ENCODE results near the gene MAN1C1.
"Not testable (repeated sequence)": the region's sequence is repeated elsewhere in the genome, so short reads cannot be mapped to it uniquely, and the experiment has no call there.

Gene MAN1C1

GRCh38 chr1:25662061-25662460 lies 45.5 kb downstream of the MAN1C1 start:
- Mint-ChIP-seq H3K36me3 (ENCODE audit: insufficient read depth) (peaks cover 2% of the 10 kb centered on the region), H3K27me3 (no peaks in the 10 kb centered on the region), H3K27ac (ENCODE audit: low read depth) (no peak overlapping the region), H3K4me1 (peaks cover 6% of the 10 kb centered on the region), H3K9me3 (no peaks in the 10 kb centered on the region), H3K4me3 (no peak overlapping the region)
- ATAC-seq (replicated peaks; ENCODE audit: extremely low read depth, poor library complexity, severe bottlenecking) (no peak), DNase-seq (ENCODE audit: low spot score in 2 of 2) (no peak)

- H3K4me3 Mint-ChIP-seq; H3K9me3 Mint-ChIP-seq; H3K4me1 Mint-ChIP-seq; ATAC-seq (replicated peaks; ENCODE audit: extremely low read depth, poor library complexity, severe bottlenecking); H3K36me3 Mint-ChIP-seq (ENCODE audit: insufficient read depth); H3K27me3 Mint-ChIP-seq; H3K27ac Mint-ChIP-seq (ENCODE audit: low read depth); DNase-seq (ENCODE audit: low spot score in 2 of 2): not testable (repeated sequence)
Measured at GRCh38 chr1:25662959-25663358, 46.4 kb downstream of the MAN1C1 start.

DNA sequence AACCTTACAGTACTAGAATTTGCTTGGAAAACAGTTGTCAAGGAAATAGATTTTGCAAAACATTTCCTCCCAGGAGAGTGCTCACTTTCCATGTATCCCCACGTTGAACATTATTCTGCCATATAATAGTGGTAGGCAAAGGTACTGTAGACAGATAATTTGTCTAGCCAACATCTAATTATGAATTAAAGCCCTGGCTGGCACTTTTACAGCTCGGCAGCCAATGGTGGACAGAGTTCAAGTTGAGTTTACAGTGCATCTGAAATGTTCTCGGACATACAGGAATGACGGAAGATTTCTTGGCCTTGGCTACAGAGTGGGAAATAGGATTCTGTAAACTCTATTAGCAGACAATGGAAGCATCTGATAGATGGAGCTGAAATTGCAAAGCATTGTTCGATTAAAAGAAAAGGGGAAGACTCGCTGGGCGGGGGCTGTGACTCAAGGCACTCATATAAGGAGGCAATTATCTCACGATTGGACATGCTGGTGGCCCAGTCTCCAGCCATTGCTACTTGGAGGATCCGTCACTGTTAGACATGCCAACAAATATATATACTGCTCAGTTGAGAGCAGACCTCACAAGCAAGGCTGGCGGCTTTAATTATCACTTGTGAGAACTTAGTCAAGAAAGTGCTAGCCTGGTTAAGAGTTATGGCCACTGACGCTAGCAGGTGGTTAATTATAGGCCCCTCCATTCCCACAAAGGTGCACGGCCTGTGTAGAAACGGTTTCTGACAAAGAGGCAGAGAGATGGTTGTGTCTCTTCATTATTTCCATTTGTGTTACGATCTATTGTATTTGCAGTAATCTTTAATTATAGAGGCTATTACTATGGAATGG lies 48.0 kb downstream of the MAN1C1 start:
- Mint-ChIP-seq H3K4me3 (no peak overlapping the region), H3K9me3 (no peaks in the 10 kb centered on the region), H3K27me3 (no peaks in the 10 kb centered on the region), H3K27ac (ENCODE audit: low read depth) (no peak overlapping the region), H3K36me3 (ENCODE audit: insufficient read depth) (peaks cover 2% of the 10 kb centered on the region), H3K4me1 (peaks cover 8% of the 10 kb centered on the region)
- ATAC-seq (replicated peaks; ENCODE audit: extremely low read depth, poor library complexity, severe bottlenecking): no peak
- DNase-seq (ENCODE audit: low spot score in 2 of 2): no peak

DNA sequence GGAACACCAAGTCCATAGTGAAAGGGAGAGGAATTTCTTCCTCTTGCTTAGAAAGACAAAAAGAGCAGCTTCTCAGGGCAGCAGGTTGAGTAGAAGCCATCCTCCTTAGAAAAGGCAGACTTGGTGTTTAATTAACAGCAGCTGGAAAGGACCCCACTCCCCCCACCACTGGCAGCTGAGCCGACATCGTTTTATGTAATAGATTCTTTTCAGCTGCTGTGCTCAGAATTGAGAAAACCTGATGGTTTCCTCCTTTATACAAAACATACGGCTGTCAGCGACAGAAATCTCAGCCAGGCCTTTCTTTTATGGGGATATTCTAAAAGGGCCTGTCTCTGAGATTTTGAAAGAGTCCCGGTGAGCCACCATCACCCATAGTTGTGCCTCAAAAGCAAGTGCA lies 49.9 kb downstream of the MAN1C1 start:
- Mint-ChIP-seq H3K4me1 (peaks cover 8% of the 10 kb centered on the region), H3K9me3 (no peaks in the 10 kb centered on the region), H3K27me3 (no peaks in the 10 kb centered on the region), H3K4me3 (no peak overlapping the region), H3K36me3 (ENCODE audit: insufficient read depth) (peaks cover 2% of the 10 kb centered on the region), H3K27ac (ENCODE audit: low read depth) (no peak overlapping the region)
- no peak for ATAC-seq (replicated peaks; ENCODE audit: extremely low read depth, poor library complexity, severe bottlenecking)
- DNase-seq (ENCODE audit: low spot score in 2 of 2): no peak

DNA sequence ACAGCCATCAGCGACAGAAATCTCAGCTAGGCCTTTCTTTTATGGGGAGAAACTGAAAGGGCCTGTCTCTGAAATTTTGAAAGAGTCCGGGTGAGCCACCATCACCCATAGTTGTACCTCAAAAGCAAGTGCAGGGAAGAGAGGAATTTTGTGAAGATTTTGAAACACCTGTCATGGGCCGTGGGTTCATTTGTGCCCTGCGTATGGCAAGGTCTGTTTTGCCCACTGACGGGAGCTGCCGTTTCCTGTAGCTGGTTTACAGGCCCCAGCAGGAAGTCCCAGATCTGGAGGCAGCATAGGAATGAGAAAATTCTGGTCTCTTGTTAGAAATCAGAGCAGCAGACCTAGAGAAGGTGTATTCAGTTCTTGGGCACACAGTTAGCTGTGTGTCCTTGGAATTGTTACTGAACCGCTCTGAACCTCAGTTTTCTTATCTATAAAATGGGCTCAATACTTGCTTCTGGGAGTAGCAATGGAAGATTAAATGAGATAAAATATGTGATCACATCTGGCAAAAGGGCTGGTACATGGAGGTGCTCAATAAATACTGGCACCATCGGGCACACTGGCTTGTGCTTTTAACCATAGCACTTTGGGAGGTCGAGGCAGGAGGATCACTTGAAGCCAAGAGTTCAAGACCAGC lies 52.5 kb downstream of the MAN1C1 start:
- peaks cover 23% of the 10 kb centered on the region for H3K4me1 Mint-ChIP-seq
- DNase-seq (ENCODE audit: low spot score in 2 of 2) (no peak), ATAC-seq (replicated peaks; ENCODE audit: extremely low read depth, poor library complexity, severe bottlenecking) (no peak)
- no peaks in the 10 kb centered on the region for H3K36me3 Mint-ChIP-seq (ENCODE audit: insufficient read depth)
- no peak overlapping the region for H3K27ac Mint-ChIP-seq (ENCODE audit: low read depth)
- H3K9me3 Mint-ChIP-seq: no peaks in the 10 kb centered on the region
- H3K27me3 Mint-ChIP-seq: no peaks in the 10 kb centered on the region
- H3K4me3 Mint-ChIP-seq: no peak overlapping the region

DNA sequence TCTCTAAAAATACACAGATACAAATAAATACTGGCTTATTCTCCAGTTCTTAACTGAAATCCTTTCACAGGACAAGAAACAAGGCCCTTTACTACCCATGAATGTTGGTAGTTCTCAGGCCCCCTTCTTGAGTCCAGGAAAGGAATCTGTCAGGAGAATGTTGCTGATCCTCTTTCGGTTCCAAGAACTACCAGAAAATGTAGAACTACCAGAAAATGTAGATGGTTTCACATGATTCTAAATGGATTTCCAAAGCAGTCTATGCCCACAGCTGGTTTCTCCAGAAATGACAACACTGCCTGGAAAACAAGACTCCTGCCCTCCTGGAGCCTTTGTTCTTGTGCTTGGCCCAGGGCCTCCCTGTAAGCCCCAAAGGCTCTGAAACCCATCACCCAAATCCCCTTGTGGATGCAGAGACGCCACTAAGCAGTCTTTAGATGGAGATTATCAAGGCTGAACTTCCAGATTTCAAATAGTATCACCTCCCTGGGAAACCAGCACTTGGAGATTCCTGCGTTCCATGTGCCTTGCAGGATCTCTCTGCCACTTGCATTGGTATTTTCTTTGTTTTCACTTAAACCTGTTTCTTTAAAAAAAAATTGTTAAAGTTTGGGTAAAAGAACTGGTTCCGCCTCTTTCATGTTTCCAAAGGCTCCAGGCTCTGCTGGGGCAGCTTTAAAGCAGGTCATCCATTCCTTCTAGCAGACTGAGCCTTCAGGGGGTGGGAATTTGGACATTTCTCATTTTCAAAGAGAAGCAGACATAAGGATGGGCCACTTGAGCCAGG lies 53.4 kb downstream of the MAN1C1 start:
- H3K27ac Mint-ChIP-seq (ENCODE audit: low read depth): no peak overlapping the region
- no peak for DNase-seq (ENCODE audit: low spot score in 2 of 2)
- H3K4me1 Mint-ChIP-seq: peaks cover 32% of the 10 kb centered on the region
- H3K27me3 Mint-ChIP-seq: no peaks in the 10 kb centered on the region
- ATAC-seq (replicated peaks; ENCODE audit: extremely low read depth, poor library complexity, severe bottlenecking): no peak
- no peaks in the 10 kb centered on the region for H3K36me3 Mint-ChIP-seq (ENCODE audit: insufficient read depth)
- H3K4me3 Mint-ChIP-seq: no peak overlapping the region
- H3K9me3 Mint-ChIP-seq: no peaks in the 10 kb centered on the region

DNA sequence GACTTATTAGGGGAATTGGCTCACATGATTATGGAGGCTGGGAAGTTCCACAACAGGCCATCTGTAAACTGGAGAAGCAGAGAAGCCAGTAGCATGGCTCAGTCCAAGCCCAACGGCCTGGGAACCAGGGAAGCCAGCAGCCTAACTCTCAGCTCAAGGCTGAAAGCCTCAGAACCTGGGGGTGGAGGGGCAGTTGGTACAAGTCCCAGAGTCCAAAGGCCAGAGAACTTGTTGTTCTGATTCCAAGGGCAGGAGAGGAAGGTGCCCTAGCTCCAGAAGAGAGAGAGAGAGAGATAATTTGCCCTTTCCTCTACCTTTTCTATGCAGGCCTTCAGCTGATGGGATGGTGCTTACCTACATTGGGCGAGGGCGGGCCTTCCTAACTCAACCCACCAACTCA lies 55.3 kb downstream of the MAN1C1 start:
- Mint-ChIP-seq H3K4me1 (peaks cover 51% of the 10 kb centered on the region), H3K27ac (ENCODE audit: low read depth) (peak overlapping the region; percentile 52), H3K9me3 (no peaks in the 10 kb centered on the region), H3K4me3 (no peak overlapping the region), H3K27me3 (no peaks in the 10 kb centered on the region), H3K36me3 (ENCODE audit: insufficient read depth) (peaks cover 2% of the 10 kb centered on the region)
- no peak for ATAC-seq (replicated peaks; ENCODE audit: extremely low read depth, poor library complexity, severe bottlenecking)
- DNase-seq (ENCODE audit: low spot score in 2 of 2): no peak

GRCh38 chr1:25672763-25673409 lies 56.3 kb downstream of the MAN1C1 start:
- Mint-ChIP-seq H3K4me1 (peaks cover 61% of the 10 kb centered on the region), H3K9me3 (no peaks in the 10 kb centered on the region), H3K36me3 (ENCODE audit: insufficient read depth) (peaks cover 2% of the 10 kb centered on the region), H3K4me3 (no peak overlapping the region), H3K27me3 (no peaks in the 10 kb centered on the region), H3K27ac (ENCODE audit: low read depth) (peak overlapping the region; percentile 52)
- no peak for ATAC-seq (replicated peaks; ENCODE audit: extremely low read depth, poor library complexity, severe bottlenecking)
- no peak for DNase-seq (ENCODE audit: low spot score in 2 of 2)

DNA sequence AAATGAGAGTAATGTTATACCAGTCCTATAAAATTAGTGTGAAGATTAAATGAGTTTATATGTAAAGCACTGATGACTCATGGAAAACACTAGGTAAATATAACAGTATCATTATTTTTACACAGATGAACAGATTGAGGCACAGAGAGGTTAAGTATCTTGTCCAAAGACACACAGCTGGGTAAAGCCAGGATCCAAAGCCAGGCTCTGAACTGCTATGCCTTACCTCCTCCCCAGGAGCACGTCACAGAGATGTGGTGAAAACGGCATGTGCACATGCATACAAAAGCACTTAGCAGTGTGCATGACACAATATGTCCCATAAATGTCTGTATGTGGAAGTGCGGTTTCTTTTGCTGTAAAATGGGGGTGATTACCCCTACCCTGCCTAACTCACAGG lies 56.9 kb downstream of the MAN1C1 start:
- ATAC-seq (replicated peaks; ENCODE audit: extremely low read depth, poor library complexity, severe bottlenecking): no peak
- no peaks in the 10 kb centered on the region for H3K27me3 Mint-ChIP-seq
- no peak overlapping the region for H3K4me3 Mint-ChIP-seq
- no peak for DNase-seq (ENCODE audit: low spot score in 2 of 2)
- peaks cover 66% of the 10 kb centered on the region for H3K4me1 Mint-ChIP-seq
- H3K36me3 Mint-ChIP-seq (ENCODE audit: insufficient read depth): peaks cover 2% of the 10 kb centered on the region
- H3K27ac Mint-ChIP-seq (ENCODE audit: low read depth): peak overlapping the region; percentile 52
- H3K9me3 Mint-ChIP-seq: no peaks in the 10 kb centered on the region

DNA sequence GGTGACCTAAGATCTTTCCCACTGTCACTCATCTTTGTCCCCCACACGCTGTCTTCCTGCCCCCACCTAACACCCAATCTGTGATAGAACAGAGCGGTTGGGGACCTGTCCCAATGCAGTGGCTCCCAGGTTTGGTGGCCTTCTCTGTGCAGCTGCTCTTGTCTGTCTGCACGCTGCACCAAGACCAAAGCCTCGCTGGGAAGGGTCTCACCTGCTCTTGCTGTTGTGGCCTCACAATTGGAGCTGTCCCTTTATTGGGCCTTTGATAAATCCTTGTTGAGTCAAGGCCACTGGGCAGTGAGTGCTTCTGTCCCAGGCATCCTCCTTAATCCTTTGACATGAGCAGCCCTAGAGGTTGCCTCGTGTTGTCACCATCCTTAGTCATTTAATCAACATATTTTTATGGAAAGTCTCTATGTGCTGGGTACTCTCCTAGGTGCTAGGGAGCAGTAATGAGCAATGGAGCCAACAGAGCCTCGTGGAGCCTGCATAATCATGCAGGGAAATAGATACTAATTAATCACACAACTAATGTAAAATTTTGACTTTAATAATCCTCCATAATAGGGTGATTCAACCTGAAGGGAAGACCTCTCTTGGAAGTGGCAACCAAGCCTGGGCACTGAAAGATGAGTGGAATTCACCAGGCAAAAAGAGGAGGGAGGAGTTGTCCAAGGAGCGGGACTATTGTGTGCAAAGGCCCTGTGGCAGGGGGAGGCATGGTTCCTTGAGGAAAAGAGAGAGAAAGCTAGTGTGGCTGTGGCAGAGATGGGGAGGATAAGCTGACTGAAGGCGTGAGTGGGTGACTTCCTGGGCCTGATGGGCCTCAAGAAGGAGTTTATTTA lies 57.6 kb downstream of the MAN1C1 start:
- Mint-ChIP-seq H3K36me3 (ENCODE audit: insufficient read depth) (peaks cover 2% of the 10 kb centered on the region), H3K4me3 (peak overlapping the region; percentile 1), H3K27me3 (no peaks in the 10 kb centered on the region), H3K27ac (ENCODE audit: low read depth) (peak overlapping the region; percentile 84), H3K9me3 (no peaks in the 10 kb centered on the region), H3K4me1 (peaks cover 67% of the 10 kb centered on the region)
- DNase-seq (ENCODE audit: low spot score in 2 of 2) (no peak), ATAC-seq (replicated peaks; ENCODE audit: extremely low read depth, poor library complexity, severe bottlenecking) (no peak)

DNA sequence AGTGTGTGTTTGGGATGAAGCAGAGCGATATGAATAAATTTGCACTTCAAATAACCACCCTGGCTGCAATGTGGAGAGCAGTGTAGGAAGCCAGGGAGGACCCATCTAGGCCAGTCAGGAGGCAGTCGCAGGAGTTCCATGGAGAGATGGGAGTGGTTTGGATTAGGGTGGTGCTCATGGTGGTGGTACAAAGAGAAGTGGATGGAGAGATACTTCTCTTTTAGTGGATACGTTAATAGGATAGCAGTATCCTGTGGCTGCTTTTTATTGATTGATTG lies 58.2 kb downstream of the MAN1C1 start:
- DNase-seq (ENCODE audit: low spot score in 2 of 2): no peak
- Mint-ChIP-seq H3K4me1 (peaks cover 65% of the 10 kb centered on the region), H3K27me3 (no peaks in the 10 kb centered on the region), H3K27ac (ENCODE audit: low read depth) (peak overlapping the region; percentile 84), H3K4me3 (peak overlapping the region; percentile 1), H3K9me3 (no peaks in the 10 kb centered on the region), H3K36me3 (ENCODE audit: insufficient read depth) (peaks cover 2% of the 10 kb centered on the region)
- ATAC-seq (replicated peaks; ENCODE audit: extremely low read depth, poor library complexity, severe bottlenecking): no peak

Measured in central memory CD8-positive, alpha-beta T cell (primary cell).